Effector CD4-positive, alpha-beta T cell (primary cell): ENCODE data around the gene NEUROD1.

Source experiments
- DNase-seq: peaks from one replicate; pipeline ENCODE4 v3.0.0-alpha.2; 2020

NEUROD1 gene

DNA sequence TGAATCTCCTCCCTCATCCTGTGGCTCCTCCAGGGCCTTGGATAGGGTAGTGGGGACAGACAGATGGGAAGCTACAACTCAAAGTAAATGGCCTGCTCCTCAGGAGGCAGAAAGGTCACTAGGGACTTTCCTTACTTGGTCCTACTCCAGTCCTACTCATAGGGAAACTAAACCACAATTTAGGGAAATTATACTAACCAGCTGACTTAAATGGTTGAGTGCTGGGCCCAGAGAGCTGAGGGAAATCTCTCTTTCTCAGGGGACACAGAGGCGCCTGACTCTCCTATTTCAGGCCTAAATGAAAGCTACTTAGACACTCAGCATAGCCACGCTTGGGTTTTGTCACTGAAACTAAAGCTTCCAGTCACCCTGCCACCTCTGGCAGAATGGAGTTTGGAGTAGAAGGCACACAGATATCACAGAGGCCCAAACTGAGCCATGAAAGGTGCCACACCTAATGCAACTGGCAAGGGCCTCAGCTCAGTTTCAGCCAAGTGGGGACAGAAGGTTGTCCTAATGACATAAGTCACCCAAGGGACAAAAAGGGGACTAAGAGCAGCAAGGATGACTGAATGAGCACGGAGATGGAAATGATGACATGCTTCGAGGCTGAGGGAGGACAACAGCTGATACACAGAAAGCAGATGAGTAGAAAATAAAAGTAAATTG is 47.5 kb downstream of the NEUROD1 start:
- DNase-seq: no peak

DNA sequence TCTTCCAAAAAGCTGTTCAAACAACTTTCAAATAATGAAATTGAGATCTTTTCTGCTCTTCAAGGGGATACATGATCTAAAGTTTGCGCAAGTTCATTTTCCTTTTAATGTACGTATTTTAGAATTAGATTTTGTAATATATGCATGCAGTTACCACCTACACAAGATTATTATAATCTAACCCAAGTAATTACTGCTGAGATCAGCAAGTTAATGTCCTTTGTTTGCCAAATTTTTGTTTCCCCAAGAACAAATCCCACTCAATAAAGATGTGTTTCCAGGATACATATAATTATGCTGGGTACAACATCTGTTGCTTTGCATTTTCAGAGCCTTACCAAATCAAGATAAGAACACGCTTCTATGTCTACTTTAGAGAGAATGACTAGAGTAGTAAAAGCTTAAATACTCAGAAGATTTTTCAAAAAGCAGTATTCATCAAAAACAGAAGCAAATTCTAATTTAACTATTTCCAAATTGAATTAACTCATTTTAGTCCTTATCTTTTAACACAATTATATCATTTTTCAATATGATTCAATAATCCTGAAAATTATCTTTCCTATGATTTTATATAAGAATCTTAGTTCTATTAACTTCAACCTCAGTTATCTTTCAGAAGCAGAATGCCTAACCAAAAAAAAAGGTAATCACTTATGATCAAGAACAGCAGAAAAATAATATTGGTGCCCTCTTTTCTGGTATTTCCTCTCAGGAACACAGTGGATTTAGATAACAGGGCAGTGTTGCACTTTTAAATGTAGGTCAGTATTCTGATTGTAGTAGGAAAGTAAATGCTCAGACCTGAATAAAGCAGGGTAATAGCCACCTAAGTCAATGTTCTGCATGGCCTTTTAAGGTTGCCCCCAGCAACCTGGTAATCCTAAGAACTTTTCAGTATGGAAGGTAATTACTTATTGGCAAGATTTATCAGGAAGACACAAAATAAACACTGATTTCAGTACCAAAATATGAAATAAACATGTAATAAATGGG is 51.4 kb downstream of the NEUROD1 start:
- no peak for DNase-seq

DNA sequence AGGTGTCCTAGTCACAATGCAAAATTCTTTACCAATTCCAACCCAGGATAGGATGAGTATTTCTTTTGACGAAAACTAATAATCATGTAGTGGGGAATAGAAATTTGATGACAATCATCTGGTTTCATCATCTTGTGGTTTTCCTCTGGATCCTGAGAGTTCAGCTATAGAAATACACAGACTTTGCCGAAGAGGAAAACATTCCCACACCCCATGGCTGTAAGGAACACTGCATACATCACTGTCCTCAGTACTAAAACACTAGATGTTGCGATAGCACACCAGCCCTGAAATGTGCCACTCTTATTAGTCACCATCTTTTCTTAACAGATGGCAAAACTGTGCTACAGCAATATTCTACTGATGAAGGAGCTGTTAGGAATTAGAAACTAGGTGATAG is 52.8 kb downstream of the NEUROD1 start:
- no peak for DNase-seq

DNA sequence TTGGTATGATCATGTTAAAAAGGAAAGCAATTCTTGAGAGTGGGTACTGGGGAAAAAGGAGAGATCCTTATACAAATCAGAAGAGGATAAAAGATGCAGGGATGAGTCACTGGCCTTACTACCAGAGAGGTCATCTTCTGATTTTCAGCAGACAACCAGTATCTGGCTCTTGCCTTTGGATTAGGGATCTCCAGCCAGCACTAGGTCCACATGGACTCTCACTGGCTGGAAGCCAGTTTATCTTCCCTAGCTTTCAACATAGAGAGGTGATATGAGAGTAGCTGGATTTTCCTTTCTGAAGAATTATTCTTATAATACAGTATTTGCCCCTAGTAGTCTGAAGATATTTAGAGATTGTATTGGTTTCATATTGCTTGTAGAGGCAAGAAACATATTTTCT is 53.6 kb downstream of the NEUROD1 start:
- DNase-seq: no peak
